Nephron progenitor cell (in vitro differentiated cells): ENCODE data around the gene CFAP43.
"Not testable (repeated sequence)": the region's sequence is repeated elsewhere in the genome, so short reads cannot be mapped to it uniquely, and the experiment has no call there.

Experiments
- DNase-seq: peaks from one replicate; pipeline ENCODE4 v3.0.0; 2021
- H3K27ac Mint-ChIP-seq: 2 replicates; pipeline ENCODE4 v1.8.0; 2021; ENCODE audit warnings: mild to moderate bottlenecking, moderate library complexity, mixed read lengths
- H3K27me3 Mint-ChIP-seq: 2 replicates; pipeline ENCODE4 v1.8.0; 2021; ENCODE audit warnings: mild to moderate bottlenecking, low read depth, mixed read lengths; ENCODE audit not compliant: poor library complexity
- H3K36me3 Mint-ChIP-seq: 2 replicates; pipeline ENCODE4 v1.8.0; 2021; ENCODE audit warnings: low read depth, mixed read lengths
- H3K4me1 Mint-ChIP-seq: 2 replicates; pipeline ENCODE4 v1.8.0; 2021; ENCODE audit warnings: mixed read lengths
- H3K4me3 Mint-ChIP-seq: 2 replicates; pipeline ENCODE4 v1.8.0; 2021; ENCODE audit warnings: mild to moderate bottlenecking, moderate library complexity, mixed read lengths
- H3K9me3 Mint-ChIP-seq: 2 replicates; pipeline ENCODE4 v1.8.0; 2021; ENCODE audit warnings: mild to moderate bottlenecking, moderate library complexity, mixed read lengths
- CTCF ChIP-seq: fragments of 200-600 bp; sonication (generic); IDR thresholded peaks from 2 replicates; pipeline ENCODE4 v1.5.0; 2021; ENCODE audit warnings: antibody characterized with exemption

CFAP43 gene

DNA sequence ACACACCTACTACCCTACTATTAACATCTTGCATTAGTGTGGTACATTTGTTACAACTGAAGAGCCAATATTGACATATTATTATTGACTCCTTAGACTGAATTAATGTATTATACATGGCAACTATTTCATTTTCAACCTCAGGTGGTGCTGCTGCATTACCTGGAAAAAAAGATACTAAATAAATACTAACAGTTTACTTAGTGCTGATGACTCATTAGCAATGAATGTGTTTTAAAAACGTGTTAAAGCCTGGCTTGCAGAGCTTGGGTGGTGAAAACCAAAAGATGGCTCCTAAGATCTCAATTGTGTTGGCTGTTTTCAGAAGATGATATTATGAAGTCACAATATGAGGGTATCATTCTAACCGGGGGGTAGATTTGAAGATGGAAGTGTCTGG is 34.8 kb downstream of the CFAP43 start:
- Mint-ChIP-seq H3K27me3 (no peaks in the 10 kb centered on the region), H3K27ac (no peak overlapping the region), H3K36me3 (peaks cover 11% of the 10 kb centered on the region), H3K4me3 (no peak overlapping the region), H3K9me3 (peaks cover 6% of the 10 kb centered on the region), H3K4me1 (no peaks in the 10 kb centered on the region)
- no peak for TF ChIP-seq CTCF
- DNase-seq: no peak

DNA sequence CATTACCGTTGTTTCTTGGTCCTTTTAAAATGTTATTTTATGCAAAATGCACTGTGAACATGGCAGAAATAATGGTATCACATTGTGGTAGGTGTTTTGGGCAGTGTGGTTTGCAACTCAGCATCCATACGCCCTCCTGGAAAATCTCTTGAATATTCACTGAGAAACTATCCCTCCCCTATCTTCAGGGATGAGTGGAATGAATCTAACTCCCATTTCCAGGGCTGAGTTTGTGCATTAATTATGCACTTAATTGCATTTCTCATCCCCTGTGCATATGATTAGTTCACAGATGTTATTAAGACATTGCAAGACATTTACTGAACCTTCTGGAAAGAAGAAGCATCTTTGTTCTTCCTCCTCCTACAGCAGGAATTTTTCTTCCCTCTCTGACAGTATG is 36.5 kb downstream of the CFAP43 start:
- H3K27me3 Mint-ChIP-seq: no peaks in the 10 kb centered on the region
- no peaks in the 10 kb centered on the region for H3K9me3 Mint-ChIP-seq
- TF ChIP-seq CTCF: no peak
- no peak overlapping the region for H3K4me3 Mint-ChIP-seq
- no peak for DNase-seq
- H3K36me3 Mint-ChIP-seq: no peaks in the 10 kb centered on the region
- no peak overlapping the region for H3K27ac Mint-ChIP-seq
- no peaks in the 10 kb centered on the region for H3K4me1 Mint-ChIP-seq

DNA sequence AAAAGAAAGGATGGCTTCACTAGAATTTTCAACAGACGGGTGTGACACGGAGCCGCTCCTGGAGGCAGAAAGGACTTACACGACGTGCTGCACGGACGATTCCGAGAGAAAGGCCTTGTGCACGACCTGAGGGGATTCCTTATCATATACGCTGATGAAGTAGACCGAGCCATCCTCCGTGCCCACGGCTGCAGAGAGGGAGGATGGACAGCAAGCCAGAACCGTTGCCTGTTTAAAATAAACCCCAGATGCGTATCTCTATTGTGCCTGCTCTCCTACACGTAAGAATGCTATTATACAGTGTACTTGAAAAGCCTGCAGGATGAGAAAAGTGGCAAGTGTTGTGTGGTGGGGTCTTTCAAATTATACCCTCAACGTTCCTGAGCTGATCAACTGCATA is 38.4 kb downstream of the CFAP43 start:
- H3K4me1 Mint-ChIP-seq: no peaks in the 10 kb centered on the region
- H3K27ac Mint-ChIP-seq: no peak overlapping the region
- no peak for DNase-seq
- H3K4me3 Mint-ChIP-seq: no peak overlapping the region
- H3K9me3 Mint-ChIP-seq: no peaks in the 10 kb centered on the region
- TF ChIP-seq CTCF: no peak
- H3K36me3 Mint-ChIP-seq: no peaks in the 10 kb centered on the region
- peaks cover 3% of the 10 kb centered on the region for H3K27me3 Mint-ChIP-seq

GRCh38 chr10:104190695-104191094 is 41.5 kb downstream of the CFAP43 start:
- Mint-ChIP-seq H3K9me3 (no peaks in the 10 kb centered on the region), H3K36me3 (no peaks in the 10 kb centered on the region), H3K27me3 (peaks cover 3% of the 10 kb centered on the region), H3K27ac (no peak overlapping the region), H3K4me3 (no peak overlapping the region), H3K4me1 (no peaks in the 10 kb centered on the region)
- no peak for DNase-seq
- no peak for TF ChIP-seq CTCF

GRCh38 chr10:104183682-104184081 is 48.5 kb downstream of the CFAP43 start:
- Mint-ChIP-seq H3K27ac (no peak overlapping the region), H3K4me1 (no peaks in the 10 kb centered on the region), H3K9me3 (no peaks in the 10 kb centered on the region), H3K4me3 (no peak overlapping the region), H3K36me3 (no peaks in the 10 kb centered on the region), H3K27me3 (no peaks in the 10 kb centered on the region)
- DNase-seq: no peak
- TF ChIP-seq CTCF: no peak

- DNase-seq: not testable (repeated sequence)
- peaks cover 20% of the 10 kb centered on the region for H3K36me3 Mint-ChIP-seq
These were observed 58.0 kb downstream of the CFAP43 start for GRCh38 chr10:104174136-104174535.

More at GRCh38 chr10:104174136-104174535, 58.0 kb downstream of the CFAP43 start:
- H3K27me3 Mint-ChIP-seq, H3K27ac Mint-ChIP-seq, H3K4me3 Mint-ChIP-seq, H3K4me1 Mint-ChIP-seq: not testable (repeated sequence)
- peaks cover 19% of the 10 kb centered on the region for H3K9me3 Mint-ChIP-seq
